ENCODE results near the gene SECTM1. TPM values are rescaled to one million over a fixed set of nuclear protein-coding genes. Genes with fewer than 3 reads are reported as not detected.

Gene SECTM1
- total and polyA plus RNA-seq, 9 of the 15 experiments (the other 6 are each of a cell fraction or from before 2014, with no cell fraction given), result 0.11 to 0.46 (median 0.18) TPM; not detected in 6

DNA sequence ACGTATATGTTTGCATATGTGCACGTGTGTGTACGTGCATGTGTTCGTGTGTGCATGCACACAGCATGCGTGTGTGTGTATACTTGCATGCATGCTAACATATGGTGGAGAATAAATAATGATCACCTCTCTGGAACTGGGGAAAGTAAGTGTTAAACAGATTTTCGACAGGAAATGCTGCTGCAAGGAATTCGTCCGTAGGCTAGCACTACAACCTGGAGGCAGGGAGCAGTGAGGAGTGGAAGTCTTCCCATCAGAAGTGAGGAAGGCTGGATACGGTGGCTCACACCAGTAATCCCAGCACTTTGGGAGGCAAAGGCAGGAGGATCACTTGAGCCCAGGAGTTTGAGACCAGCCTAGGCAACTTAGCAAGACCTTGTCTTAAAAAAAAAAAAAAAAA lies 55.3 kb downstream of the SECTM1 start:
- in situ Hi-C loops (cut with MboI) (no loop called here), intact Hi-C loops (cut with micrococcal nuclease) (no loop called here)
- H4K20me1 ChIP-seq (replicated peaks; ENCODE audit: control insufficient read depth, insufficient read depth, low read length), result no peaks in the 10 kb centered on the region
- H3K79me2 ChIP-seq (ENCODE audit: control insufficient read depth, insufficient read depth, low read length), result peaks cover 3% of the 10 kb centered on the region; the same call in 1 of the 3 replicates
- DNase-seq (ENCODE audit: extremely low read depth in 1 of 4, low spot score in 3 of 4), result no peak
- ChIA-PET CTCF (ENCODE audit: low intra/inter-chr PET ratio) (no interaction called here), POLR2A (interaction anchor here (5.6 kb wide), 1 partner anchor 13 kb away, joined by 37 read pairs; no protein-coding TSS in a partner anchor)
- no peaks in the 10 kb centered on the region for H3K36me3 ChIP-seq (ENCODE audit: control insufficient read depth, insufficient read depth, low read length)
- peaks cover 14 to 54% of the 10 kb centered on the region in 2 experiments; a peak in 4 of 5 replicates for H3K4me1 ChIP-seq (replicated peaks in 1 of 2; ENCODE audit: control insufficient read depth in 2 of 2, insufficient read depth in 2 of 2, low read length in 2 of 2)
- FAIRE-seq, result no peak
- no peak overlapping the region for H3K4me3 ChIP-seq
- H2AFZ ChIP-seq (ENCODE audit: low read depth, low read length), result no peak overlapping the region
- H3K27ac ChIP-seq (ENCODE audit: extremely low read depth, low read depth, low read length), result no peak overlapping the region
- H3K27me3 ChIP-seq (ENCODE audit: control insufficient read depth in 2 of 2, insufficient read depth in 2 of 2, low read length in 2 of 2), result no peaks in the 10 kb centered on the region
- H3K9me1 ChIP-seq (ENCODE audit: control insufficient read depth, insufficient read depth, low read length), result no peaks in the 10 kb centered on the region
- peak overlapping the region in 1 of 2 experiments; percentile 48; a peak in 1 of 4 replicates for H3K9ac ChIP-seq (ENCODE audit: insufficient read depth in 1 of 2, low read depth in 2 of 2, low read length in 2 of 2)
- ATAC-seq, result no peak
- no peaks in the 10 kb centered on the region for H3K9me3 ChIP-seq (replicated peaks; ENCODE audit: control insufficient read depth, insufficient read depth, low read depth, low read length)
- no TSS peak for BruUV-seq (replicated peaks)
- WGBS (ENCODE audit: insufficient coverage, low coverage, missing lambda C conversion rate), result 86% methylated on average over 9 of the region's 9 CpGs
- H3K4me2 ChIP-seq (ENCODE audit: insufficient read depth, low read length), result no peak overlapping the region
- TF ChIP-seq CBX5 (IDR thresholded peaks at IDR 0.05; ENCODE audit: borderline replicate concordance, low read depth) (no peak), SMAD1 (IDR thresholded peaks at IDR 0.05; ENCODE audit: low read depth, low read length, partially characterized antibody) (no peak), SRF (CRISPR knock-in tag; IDR thresholded peaks at IDR 0.05) (no peak), RUNX1 (IDR thresholded peaks at IDR 0.05; ENCODE audit: low read depth) (no peak), FOXK2 (conservative IDR thresholded peaks at IDR 0.05 in 1 of 2, IDR thresholded peaks at IDR 0.05 in 1 of 2; ENCODE audit: low read depth in 2 of 2) (no peak), RHOXF2B (CRISPR knock-in tag; conservative IDR thresholded peaks at IDR 0.05) (no peak), SIN3B (IDR thresholded peaks at IDR 0.05; ENCODE audit: low read depth) (no peak), NR3C1 (CRISPR knock-in tag; IDR thresholded peaks at IDR 0.05) (no peak), RCOR1 (IDR thresholded peaks at IDR 0.05; ENCODE audit: borderline replicate concordance in 1 of 2, low read depth in 2 of 2, low read length in 2 of 2) (no peak), NBN (IDR thresholded peaks at IDR 0.05; ENCODE audit: low read depth) (no peak), ZNF445 (CRISPR knock-in tag; IDR thresholded peaks at IDR 0.05; ENCODE audit: low read depth) (no peak), ZNF785 (CRISPR knock-in tag; IDR thresholded peaks at IDR 0.05) (no peak), PURB (CRISPR knock-in tag; IDR thresholded peaks at IDR 0.05; ENCODE audit: low read depth) (no peak), FOXP1 (CRISPR knock-in tag; IDR thresholded peaks at IDR 0.05) (no peak)
- TF ChIP-seq, protein P1, sequence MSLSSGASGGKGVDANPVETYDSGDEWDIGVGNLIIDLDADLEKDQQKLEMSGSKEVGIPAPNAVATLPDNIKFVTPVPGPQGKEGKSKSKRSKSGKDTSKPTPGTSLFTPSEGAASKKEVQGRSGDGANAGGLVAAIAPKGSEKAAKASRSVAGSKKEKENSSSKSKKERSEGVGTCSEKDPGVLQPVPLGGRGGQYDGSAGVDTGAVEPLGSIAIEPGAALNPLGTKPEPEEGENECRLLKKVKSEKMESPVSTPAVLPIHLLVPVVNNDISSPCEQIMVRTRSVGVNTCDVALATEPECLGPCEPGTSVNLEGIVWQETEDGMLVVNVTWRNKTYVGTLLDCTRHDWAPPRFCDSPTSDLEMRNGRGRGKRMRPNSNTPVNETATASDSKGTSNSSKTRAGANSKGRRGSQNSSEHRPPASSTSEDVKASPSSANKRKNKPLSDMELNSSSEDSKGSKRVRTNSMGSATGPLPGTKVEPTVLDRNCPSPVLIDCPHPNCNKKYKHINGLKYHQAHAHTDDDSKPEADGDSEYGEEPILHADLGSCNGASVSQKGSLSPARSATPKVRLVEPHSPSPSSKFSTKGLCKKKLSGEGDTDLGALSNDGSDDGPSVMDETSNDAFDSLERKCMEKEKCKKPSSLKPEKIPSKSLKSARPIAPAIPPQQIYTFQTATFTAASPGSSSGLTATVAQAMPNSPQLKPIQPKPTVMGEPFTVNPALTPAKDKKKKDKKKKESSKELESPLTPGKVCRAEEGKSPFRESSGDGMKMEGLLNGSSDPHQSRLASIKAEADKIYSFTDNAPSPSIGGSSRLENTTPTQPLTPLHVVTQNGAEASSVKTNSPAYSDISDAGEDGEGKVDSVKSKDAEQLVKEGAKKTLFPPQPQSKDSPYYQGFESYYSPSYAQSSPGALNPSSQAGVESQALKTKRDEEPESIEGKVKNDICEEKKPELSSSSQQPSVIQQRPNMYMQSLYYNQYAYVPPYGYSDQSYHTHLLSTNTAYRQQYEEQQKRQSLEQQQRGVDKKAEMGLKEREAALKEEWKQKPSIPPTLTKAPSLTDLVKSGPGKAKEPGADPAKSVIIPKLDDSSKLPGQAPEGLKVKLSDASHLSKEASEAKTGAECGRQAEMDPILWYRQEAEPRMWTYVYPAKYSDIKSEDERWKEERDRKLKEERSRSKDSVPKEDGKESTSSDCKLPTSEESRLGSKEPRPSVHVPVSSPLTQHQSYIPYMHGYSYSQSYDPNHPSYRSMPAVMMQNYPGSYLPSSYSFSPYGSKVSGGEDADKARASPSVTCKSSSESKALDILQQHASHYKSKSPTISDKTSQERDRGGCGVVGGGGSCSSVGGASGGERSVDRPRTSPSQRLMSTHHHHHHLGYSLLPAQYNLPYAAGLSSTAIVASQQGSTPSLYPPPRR (CRISPR knock-in tag; IDR thresholded peaks at IDR 0.05; ENCODE audit: borderline replicate concordance), result no peak
- TF ChIP-seq, protein P2, sequence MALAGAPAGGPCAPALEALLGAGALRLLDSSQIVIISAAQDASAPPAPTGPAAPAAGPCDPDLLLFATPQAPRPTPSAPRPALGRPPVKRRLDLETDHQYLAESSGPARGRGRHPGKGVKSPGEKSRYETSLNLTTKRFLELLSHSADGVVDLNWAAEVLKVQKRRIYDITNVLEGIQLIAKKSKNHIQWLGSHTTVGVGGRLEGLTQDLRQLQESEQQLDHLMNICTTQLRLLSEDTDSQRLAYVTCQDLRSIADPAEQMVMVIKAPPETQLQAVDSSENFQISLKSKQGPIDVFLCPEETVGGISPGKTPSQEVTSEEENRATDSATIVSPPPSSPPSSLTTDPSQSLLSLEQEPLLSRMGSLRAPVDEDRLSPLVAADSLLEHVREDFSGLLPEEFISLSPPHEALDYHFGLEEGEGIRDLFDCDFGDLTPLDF (CRISPR knock-in tag; IDR thresholded peaks at IDR 0.05), result no peak
- TF ChIP-seq, protein P3, sequence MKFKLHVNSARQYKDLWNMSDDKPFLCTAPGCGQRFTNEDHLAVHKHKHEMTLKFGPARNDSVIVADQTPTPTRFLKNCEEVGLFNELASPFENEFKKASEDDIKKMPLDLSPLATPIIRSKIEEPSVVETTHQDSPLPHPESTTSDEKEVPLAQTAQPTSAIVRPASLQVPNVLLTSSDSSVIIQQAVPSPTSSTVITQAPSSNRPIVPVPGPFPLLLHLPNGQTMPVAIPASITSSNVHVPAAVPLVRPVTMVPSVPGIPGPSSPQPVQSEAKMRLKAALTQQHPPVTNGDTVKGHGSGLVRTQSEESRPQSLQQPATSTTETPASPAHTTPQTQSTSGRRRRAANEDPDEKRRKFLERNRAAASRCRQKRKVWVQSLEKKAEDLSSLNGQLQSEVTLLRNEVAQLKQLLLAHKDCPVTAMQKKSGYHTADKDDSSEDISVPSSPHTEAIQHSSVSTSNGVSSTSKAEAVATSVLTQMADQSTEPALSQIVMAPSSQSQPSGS (CRISPR knock-in tag; IDR thresholded peaks at IDR 0.05), result no peak
